HG03565 (cell line): ENCODE results near the gene LMX1B.

Source experiments
- ATAC-seq: cut with Tn5 transposase; IDR thresholded peaks from one replicate; pipeline ENCODE4 v1.9.1; 2021; ENCODE audit warnings: mild to moderate bottlenecking, moderate library complexity; ENCODE audit not compliant: unreplicated experiment

Gene LMX1B

GRCh38 chr9:126692759-126693427, 79.2 kb downstream of the LMX1B start:
- ATAC-seq, result no peak

GRCh38 chr9:126693428-126693944, 79.8 kb downstream of the LMX1B start:
- no peak for ATAC-seq

- ATAC-seq, result no peak
These were observed 80.7 kb downstream of the LMX1B start for GRCh38 chr9:126694206-126695081.

- ATAC-seq, result no peak
These were observed 81.5 kb downstream of the LMX1B start for GRCh38 chr9:126695186-126695585.

- no peak for ATAC-seq
These were observed 82.1 kb downstream of the LMX1B start for GRCh38 chr9:126695701-126696400.

GRCh38 chr9:126696401-126697145, 82.8 kb downstream of the LMX1B start:
- no peak for ATAC-seq

- no peak for ATAC-seq
These were observed 83.6 kb downstream of the LMX1B start for GRCh38 chr9:126697330-126697729.

GRCh38 chr9:126698251-126698650, 84.5 kb downstream of the LMX1B start:
- no peak for ATAC-seq

- no peak for ATAC-seq
These were observed 85.0 kb downstream of the LMX1B start for GRCh38 chr9:126698756-126699155.

- no peak for ATAC-seq
These were observed 85.7 kb downstream of the LMX1B start for GRCh38 chr9:126699401-126699881.

- ATAC-seq, result no peak
These were observed 86.6 kb downstream of the LMX1B start for GRCh38 chr9:126700296-126700695.

GRCh38 chr9:126700903-126701812, 87.4 kb downstream of the LMX1B start:
- ATAC-seq, result no peak

GRCh38 chr9:126701813-126702140, 88.0 kb downstream of the LMX1B start:
- no peak for ATAC-seq

GRCh38 chr9:126702151-126703001, 88.6 kb downstream of the LMX1B start:
- no peak for ATAC-seq

GRCh38 chr9:126703002-126703865, 89.5 kb downstream of the LMX1B start:
- ATAC-seq, result no peak

- ATAC-seq, result no peak
These were observed 90.1 kb downstream of the LMX1B start for GRCh38 chr9:126703866-126704156.

- no peak for ATAC-seq
These were observed 90.6 kb downstream of the LMX1B start for GRCh38 chr9:126704157-126704891.
